RPMI7951 (cell line): Measurements from ENCODE around the gene ZYX. TPM values are rescaled to one million over a fixed set of nuclear protein-coding genes. Genes with fewer than 3 reads are reported as not detected.
"Not testable (repeated sequence)": the region's sequence is repeated elsewhere in the genome, so short reads cannot be mapped to it uniquely, and the experiment has no call there.

ENCODE experiments used
- DNase-seq: peaks from one replicate; pipeline ENCODE4 v3.0.0-alpha.2; 2012; ENCODE audit warnings: low read depth
- total RNA-seq: library from RNA; depleted of rRNA; stranded (reverse); fragments of >200 nt; shearing (Covaris generic); gene quantifications from 2 replicates; pipeline ENCODE4 v1.2.3, GENCODE V29; 2014

Gene ZYX
- total RNA-seq, 1 experiment from 2014 or later = 51.5 TPM

DNA sequence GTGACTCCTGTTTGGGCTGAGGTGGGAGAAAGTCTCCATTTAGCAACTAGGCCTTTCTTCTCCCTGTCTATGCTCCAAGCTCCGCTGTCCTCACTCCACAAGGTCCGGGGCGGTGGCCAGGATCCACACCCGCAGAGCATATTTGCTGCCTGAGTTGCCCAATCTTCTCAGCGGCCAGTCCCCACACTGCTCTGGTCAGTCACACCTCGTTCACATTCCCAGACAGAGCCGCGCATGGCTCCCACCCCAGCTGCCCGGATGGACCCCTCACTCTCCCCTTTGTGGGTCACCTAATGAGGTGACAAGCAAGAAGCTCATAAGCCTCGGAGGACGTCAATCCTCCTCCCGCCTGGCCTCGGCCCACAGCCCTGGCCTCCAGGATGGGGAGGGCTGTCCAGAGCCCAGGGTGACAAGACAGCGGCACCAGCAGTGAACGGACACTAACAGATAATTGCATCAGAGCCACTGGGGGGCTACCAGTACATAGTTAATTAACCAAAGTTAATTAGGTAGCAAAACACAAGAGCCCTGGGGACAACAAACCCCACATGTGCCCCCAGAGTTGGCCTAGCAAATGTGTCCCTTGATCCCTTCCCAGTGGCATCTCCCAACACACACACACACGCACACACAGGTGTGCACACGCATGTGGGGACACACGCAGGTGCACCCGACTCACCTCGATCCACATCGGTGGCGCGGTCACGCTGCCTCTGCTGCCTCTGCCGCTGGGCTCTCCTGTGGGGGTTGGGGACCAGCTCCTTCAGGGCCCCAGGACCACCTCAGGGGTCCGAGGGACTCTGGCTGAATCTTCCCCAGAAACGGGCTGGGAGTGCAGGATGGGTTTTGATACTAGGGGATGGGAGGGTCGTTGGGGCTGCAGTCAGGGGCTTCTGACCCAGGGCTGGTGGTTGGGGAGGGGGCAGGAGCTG is 15.7 kb downstream of the ZYX start:
- no peak for DNase-seq

DNA sequence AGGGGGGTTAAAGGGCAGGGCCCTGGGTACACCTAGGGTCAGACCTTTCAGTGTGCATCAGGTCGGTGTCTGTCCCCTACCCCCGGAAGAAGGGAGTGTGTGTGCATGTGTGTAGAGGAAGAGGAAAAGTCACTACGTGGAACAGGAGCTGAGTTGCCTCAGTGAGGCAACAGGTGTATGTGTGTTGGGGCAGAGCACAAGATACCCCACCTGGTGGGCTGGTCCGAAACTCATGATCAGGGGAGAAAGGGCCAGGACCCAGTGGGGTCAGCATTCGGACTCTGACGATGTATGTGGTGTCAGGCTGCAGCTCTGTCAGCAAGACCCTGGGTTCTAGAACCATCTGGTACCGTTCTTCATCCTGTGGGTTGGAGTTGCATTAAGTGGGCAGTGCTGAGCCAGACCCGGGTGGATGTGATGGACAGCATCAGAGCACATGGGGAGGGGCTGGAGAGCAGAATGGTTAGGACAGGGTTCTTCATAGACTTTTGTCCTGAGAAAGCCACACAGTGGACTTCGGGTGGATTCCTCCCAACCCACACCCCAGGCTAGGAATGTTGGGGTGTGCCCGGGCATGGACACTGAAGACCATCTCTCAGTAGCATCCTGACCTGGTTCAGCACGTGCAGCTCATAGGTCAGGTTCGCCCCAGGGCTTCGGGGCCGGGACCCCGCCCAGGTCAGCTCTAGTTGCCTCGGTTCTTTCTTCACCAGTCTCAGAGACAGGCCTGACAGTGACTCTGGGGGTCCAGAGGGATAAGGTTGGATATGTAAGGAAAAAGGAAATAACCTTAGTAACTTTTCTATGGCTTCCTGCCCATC is 16.8 kb downstream of the ZYX start:
- DNase-seq = no peak

DNA sequence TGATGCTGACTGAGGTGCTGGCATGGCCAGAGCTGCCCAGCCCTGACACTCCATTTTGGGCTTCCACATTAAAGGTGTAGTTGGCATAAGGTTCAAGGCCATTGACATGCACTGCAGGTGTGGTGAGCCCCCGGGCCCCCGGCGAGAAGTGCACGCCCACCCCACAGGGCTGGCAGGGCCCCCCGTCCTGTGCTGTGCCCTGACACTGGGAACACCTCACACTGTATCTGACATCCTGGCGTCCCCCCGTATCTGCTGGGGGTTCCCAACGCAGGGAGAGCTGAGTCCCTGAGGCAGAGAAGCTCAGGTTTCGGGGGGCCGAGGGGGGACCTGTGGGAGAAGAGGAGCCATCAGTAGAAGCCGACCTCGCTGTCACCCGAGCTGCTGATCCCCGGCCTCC is 17.5 kb downstream of the ZYX start:
- DNase-seq = no peak

GRCh38 chr7:143399151-143399550 is 18.0 kb downstream of the ZYX start:
- no peak for DNase-seq

- DNase-seq = no peak
These were observed 18.5 kb downstream of the ZYX start for GRCh38 chr7:143399642-143400041.

DNA sequence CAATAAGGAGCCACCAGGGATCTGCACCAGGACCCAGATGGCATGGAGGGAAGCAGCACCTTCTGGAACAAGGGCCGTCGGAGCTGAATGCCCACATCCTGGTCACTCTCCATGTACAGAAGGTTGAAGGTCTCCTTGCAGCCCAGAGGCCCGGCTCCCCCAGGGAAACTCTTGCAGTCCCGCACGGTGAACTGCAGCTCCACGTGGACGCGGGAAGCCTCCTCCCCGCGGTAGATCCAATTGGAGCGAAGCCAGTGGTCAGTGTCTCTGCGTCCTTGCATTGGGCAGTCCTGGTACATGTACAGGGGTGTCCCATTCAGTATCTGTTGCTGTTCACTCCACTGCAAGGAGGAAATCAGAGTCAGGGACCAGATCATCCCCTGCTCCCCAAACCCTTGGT is 20.1 kb downstream of the ZYX start:
- DNase-seq = no peak

DNA sequence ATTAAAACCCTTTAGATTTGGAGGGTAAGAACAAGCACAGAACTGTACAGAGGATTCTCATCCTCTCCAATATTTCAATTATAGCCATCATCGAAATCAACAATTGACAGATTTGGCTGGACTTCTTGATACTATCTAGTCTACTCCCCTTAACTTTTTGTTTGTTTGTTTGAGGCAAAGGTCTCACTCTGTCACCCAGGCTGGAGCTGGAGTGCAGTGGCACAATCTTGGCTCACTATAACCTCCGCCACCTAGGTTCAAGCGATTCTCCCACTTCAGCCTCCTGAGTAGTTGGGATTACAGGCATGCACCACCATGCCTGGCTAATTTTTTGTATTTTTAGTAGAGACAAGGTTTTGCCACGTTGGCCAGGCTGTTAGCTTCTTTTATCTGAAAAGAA is 21.1 kb downstream of the ZYX start:
- DNase-seq = not testable (repeated sequence)

DNA sequence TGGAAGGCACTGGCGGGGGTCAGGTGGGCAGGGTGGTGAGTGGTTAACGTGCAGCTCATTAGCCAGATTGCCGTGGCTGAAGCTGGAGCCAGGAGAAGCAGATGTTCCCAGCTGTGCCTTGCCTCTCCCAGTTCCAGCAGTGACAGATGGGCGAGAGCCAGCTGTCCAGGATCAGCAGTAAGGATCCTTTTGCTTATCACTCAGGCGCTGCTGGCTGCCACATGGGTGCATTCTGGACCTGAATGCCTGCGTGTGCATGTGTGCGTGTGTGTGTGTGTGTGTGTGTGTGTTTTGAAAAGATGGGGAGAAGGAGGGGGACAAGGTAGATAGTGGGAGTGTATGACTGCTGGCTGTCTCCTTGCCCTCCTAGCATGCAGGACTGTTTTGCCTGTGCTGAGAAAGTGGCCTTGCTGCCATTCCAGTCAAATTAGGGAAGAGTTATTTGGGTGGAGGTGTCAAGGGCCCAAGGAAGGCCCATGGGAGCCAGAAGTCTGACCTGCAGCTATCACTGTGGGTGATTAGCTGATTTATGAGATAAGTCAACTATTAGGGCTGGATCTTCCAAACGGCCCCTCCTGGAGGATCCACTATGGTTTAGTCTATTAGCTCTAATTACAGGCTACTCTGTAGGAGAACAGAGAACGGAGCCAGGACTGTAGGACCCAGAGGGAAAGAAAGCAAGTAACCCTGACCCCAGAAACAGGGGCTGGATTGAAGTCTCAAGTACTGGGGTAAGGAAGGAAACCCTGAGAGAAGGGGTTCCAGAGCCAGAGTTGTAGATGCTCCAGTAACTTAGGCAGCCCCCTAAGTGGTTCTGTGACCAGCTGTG is 24.2 kb downstream of the ZYX start:
- no peak for DNase-seq

DNA sequence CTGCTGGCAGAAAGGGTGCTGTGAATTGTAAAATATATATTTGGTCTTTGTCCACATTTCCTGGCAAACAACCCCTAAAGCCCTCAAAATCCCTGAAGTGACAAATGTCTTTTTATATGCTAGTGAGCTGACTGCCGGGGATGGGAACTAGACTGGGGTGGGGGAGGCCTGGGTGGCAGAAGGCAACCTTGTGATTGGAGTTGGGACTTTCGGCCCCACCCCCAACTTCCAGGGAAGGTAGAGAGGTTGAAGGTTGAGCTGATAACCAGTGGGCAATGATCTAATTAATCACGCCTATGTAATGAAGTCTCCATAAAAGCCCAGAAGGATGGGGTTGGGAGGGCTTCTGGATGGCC is 24.8 kb downstream of the ZYX start:
- no peak for DNase-seq

DNA sequence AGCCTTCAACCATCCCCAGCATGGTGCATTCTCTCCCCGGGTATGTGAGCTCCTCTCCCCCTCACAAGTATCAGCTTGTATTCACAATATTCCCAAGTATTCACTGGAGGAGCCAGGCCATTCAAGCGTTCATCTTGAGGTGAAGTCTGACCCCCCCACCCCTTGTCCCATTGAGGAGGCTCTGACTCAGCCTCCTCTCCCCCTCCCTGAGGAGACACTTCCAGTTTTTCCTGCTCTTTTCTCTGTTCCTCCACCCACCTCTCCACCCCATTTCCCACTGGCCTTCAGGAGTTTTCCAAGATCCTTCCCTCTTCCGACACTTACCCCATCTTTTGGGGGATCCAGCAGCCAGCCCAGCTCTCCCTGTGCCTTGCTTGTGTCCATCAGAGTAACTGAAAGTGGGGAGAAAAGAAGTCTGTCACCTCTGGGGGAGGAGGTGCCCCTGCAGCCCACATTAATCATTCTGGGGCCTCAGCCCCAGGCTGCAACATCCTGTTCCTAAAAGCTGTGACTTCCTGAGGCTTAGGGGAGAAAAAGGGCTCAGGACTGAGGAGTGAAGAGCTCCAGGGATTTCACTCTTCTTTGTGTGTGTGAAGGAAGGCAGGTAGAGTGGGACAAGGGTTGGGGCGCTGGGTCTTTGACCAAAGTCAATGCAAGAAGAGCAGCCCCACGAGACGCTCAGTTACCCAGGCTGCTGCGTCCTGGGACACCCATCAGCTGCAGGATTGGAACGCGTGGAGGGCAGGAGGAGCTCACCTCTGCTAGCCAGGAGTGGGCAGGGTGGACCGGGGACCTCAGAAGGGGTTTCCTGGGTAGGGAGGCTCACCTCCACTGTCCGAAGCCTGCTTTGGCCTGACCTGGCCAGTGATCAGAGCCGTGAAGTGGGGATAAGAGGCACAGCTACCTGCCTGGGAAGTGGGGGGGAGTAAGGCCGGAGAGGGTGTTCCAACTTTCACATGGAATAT is 26.4 kb downstream of the ZYX start:
- DNase-seq = no peak

DNA sequence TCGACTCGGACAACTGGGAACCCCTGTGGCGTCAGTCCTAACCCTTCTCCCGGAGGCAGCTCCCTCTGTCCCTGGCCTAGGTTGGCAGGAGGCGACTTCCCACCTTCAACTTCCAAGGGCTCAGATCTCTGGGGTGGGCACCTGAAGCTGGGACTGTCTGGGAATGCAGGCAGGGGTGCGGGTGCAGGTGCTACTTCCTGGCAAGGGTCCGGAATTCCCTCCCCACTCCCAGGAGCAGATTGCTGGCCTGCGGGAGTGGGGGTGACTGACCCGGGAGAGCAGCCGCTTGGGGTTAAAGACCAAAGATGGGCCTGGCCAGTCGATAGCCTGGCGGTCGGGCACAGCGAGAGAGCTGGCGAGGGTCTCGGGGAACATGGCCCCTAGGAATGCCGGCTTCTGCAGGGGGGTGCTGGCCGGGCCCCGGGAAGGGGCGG is 27.1 kb downstream of the ZYX start:
- DNase-seq = no peak

GRCh38 chr7:143408686-143409561 is 27.8 kb downstream of the ZYX start, which contains the start of gene EPHA1:
TSS of gene EPHA1 (minus strand) at chr7:143408856. CDS start at chr7:143408805, 51 bp downstream.
- DNase-seq = no peak

- DNase-seq = no peak
These were observed 29.4 kb downstream of the ZYX start for GRCh38 chr7:143410521-143411004.

DNA sequence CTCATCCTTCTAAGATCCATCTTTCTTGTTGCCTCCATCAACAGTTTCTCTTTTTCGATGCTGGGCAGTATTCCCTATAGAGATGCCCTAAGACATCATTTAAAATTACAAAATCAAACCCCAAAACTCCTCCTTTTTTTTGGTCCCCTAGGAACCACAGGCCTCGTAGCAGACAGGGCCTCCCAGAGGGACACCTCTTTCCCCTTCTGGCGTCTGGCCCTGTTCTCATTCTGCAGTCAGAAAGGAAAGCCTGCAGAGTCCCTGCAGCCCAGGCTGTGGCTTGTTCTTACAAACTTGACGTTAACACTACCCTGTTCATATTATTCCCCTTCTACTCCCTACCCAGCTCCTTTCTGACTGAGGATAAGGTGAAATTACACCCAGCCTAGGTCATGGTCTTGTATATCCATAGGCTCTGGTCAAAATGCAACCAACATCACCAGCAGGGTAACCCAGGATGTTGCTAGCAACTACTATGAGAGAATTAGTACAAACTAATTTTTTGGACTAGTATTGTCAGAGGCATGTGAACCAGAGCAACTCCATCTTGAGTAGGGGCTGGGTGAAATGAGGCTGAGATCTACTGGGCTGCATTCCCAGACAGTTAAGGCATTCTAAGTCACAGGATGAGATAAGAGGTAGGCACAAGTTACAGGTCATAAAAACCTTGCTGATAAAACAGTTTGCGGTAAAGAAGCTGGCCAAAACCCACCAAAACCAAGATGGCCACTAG is 31.0 kb downstream of the ZYX start:
- DNase-seq = no peak

DNA sequence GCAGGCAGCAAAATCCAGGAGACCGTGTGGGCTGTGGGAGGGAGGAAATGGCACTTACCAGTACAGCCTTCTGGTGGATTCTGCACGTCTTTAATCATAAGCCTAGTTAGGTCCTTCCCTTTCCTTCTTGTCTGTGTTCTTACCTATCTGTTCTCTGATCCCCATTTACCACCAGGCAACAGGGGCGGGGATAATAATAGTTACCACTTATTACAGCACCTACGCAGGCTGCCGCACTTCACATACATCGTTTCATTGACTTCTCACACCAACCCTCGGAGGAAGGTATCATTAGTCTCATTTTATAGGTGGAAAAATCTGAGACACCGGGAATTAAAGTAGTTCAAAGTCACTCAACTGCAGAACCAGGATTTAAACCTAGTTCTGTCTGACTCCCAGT is 32.0 kb downstream of the ZYX start:
- no peak for DNase-seq

GRCh38 chr7:143415209-143415608 is 34.1 kb downstream of the ZYX start:
- DNase-seq = not testable (repeated sequence)

GRCh38 chr7:143415742-143416397 is 34.7 kb downstream of the ZYX start:
- no peak for DNase-seq

- DNase-seq = peak; percentile 51
These were observed 35.5 kb downstream of the ZYX start for GRCh38 chr7:143416565-143417149.
